GM12892 (cell line): ENCODE results near the gene BAIAP3.

Experiments
- POLR2A ChIP-seq: IDR thresholded peaks from 2 replicates; pipeline ENCODE4 v1.6.1; 2011; ENCODE audit warnings: low read depth, low read length, control low read depth
- POLR2AphosphoS5 ChIP-seq: IDR thresholded peaks from 2 replicates; pipeline ENCODE4 v1.6.1; 2011; ENCODE audit warnings: low read depth, low read length, control low read depth

GRCh38 chr16:1330260-1330914 is 3.1 kb upstream of the BAIAP3 start:
- TF ChIP-seq POLR2A (no peak), POLR2AphosphoS5 (no peak)
